Measurements from ENCODE around the gene MIEF1. TPM values are rescaled to one million over a fixed set of nuclear protein-coding genes. Genes with fewer than 3 reads are reported as not detected.

MIEF1 gene
- total RNA-seq, 2 experiments from 2014 or later: 19.8 to 20.4 TPM

- H3K4me3 ChIP-seq (ENCODE audit: low read length): no peak overlapping the region
- peaks cover 21% of the 10 kb centered on the region for H3K4me1 Mint-ChIP-seq (ENCODE audit: low read depth)
- H3K27ac ChIP-seq (ENCODE audit: low read depth in 1 of 2, low read length in 2 of 2): no peak overlapping the region
- H3K9me3 Mint-ChIP-seq: no peaks in the 10 kb centered on the region
- intact Hi-C loops (cut with DNase I, micrococcal nuclease): no loop called here
- H3K27me3 Mint-ChIP-seq: no peaks in the 10 kb centered on the region
- no peak overlapping the region for H3K27ac Mint-ChIP-seq
- no peak for DNase-seq
- no peaks in the 10 kb centered on the region for H3K4me1 ChIP-seq (ENCODE audit: insufficient read depth, low read length)
- ATAC-seq (ENCODE audit: poor library complexity): no peak
- peaks cover 93% of the 10 kb centered on the region for H3K36me3 ChIP-seq (ENCODE audit: insufficient read depth, low read length)
- TF ChIP-seq, protein P1, sequence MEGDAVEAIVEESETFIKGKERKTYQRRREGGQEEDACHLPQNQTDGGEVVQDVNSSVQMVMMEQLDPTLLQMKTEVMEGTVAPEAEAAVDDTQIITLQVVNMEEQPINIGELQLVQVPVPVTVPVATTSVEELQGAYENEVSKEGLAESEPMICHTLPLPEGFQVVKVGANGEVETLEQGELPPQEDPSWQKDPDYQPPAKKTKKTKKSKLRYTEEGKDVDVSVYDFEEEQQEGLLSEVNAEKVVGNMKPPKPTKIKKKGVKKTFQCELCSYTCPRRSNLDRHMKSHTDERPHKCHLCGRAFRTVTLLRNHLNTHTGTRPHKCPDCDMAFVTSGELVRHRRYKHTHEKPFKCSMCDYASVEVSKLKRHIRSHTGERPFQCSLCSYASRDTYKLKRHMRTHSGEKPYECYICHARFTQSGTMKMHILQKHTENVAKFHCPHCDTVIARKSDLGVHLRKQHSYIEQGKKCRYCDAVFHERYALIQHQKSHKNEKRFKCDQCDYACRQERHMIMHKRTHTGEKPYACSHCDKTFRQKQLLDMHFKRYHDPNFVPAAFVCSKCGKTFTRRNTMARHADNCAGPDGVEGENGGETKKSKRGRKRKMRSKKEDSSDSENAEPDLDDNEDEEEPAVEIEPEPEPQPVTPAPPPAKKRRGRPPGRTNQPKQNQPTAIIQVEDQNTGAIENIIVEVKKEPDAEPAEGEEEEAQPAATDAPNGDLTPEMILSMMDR (IDR thresholded peaks at IDR 0.05): no peak
- ChIA-PET CTCF (no interaction called here), POLR2A (no interaction called here)
- peaks cover 88% of the 10 kb centered on the region for H3K36me3 Mint-ChIP-seq (ENCODE audit: low read depth)
- H3K4me3 Mint-ChIP-seq: no peak overlapping the region
- H3K27me3 ChIP-seq (ENCODE audit: control insufficient read depth in 1 of 2, insufficient read depth in 2 of 2, low read length in 2 of 2): no peaks in the 10 kb centered on the region
- no peaks in the 10 kb centered on the region for H3K9me3 ChIP-seq (ENCODE audit: control insufficient read depth in 1 of 2, insufficient read depth in 1 of 2, low read length in 2 of 2)
These were observed 9.9 kb downstream of the MIEF1 start for GRCh38 chr22:39512026-39512425.

DNA sequence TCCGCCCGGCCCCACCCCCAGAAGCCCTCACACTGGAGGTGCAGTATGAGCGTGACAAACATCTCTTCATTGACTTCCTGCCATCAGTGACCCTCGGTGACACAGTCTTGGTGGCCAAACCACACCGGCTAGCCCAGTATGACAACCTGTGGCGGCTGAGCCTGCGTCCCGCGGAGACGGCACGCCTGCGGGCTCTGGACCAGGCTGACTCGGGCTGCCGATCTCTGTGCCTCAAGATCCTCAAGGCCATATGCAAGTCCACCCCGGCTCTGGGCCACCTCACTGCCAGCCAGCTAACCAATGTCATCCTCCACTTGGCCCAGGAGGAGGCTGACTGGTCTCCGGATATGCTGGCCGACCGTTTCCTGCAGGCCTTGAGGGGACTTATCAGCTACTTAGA, 11.7 kb downstream of the MIEF1 start:
- CTCF ChIA-PET: interaction anchor here (1.0 to 8.4 kb wide), 5 partner anchors 17 to 114 kb away, joined by 3 to 69 read pairs (median 4); partner anchors contain the start of genes RPS19BP1 and TAB1
- H3K4me3 Mint-ChIP-seq: no peak overlapping the region
- H3K9me3 Mint-ChIP-seq: no peaks in the 10 kb centered on the region
- Histone ChIP-seq H3K4me3 (ENCODE audit: low read length) (no peak overlapping the region), H3K4me1 (ENCODE audit: insufficient read depth, low read length) (peaks cover under 1% of the 10 kb centered on the region), H3K9me3 (ENCODE audit: control insufficient read depth in 1 of 2, insufficient read depth in 1 of 2, low read length in 2 of 2) (no peaks in the 10 kb centered on the region), H3K27me3 (ENCODE audit: control insufficient read depth in 1 of 2, insufficient read depth in 2 of 2, low read length in 2 of 2) (no peaks in the 10 kb centered on the region), H3K36me3 (ENCODE audit: insufficient read depth, low read length) (peaks cover 80% of the 10 kb centered on the region), H3K27ac (ENCODE audit: low read depth in 1 of 2, low read length in 2 of 2) (no peak overlapping the region)
- intact Hi-C loops (cut with DNase I, micrococcal nuclease): loop anchor here (1.0 to 2.0 kb wide), 2 partner anchors 15 to 170 kb away; no protein-coding TSS in a partner anchor
- H3K4me1 Mint-ChIP-seq (ENCODE audit: low read depth): peaks cover 13% of the 10 kb centered on the region
- no peaks in the 10 kb centered on the region for H3K27me3 Mint-ChIP-seq
- H3K27ac Mint-ChIP-seq: no peak overlapping the region
- peak in 1 of 14 experiments; percentile 20 for DNase-seq
- H3K36me3 Mint-ChIP-seq (ENCODE audit: low read depth): peaks cover 76% of the 10 kb centered on the region
- POLR2A ChIA-PET: interaction anchor here (1.7 kb wide), 1 partner anchor 15 kb away, joined by 5 read pairs; no protein-coding TSS in a partner anchor
- no peak for ATAC-seq (ENCODE audit: poor library complexity)
- TF ChIP-seq, protein P1 (IDR thresholded peaks at IDR 0.05): no peak

DNA sequence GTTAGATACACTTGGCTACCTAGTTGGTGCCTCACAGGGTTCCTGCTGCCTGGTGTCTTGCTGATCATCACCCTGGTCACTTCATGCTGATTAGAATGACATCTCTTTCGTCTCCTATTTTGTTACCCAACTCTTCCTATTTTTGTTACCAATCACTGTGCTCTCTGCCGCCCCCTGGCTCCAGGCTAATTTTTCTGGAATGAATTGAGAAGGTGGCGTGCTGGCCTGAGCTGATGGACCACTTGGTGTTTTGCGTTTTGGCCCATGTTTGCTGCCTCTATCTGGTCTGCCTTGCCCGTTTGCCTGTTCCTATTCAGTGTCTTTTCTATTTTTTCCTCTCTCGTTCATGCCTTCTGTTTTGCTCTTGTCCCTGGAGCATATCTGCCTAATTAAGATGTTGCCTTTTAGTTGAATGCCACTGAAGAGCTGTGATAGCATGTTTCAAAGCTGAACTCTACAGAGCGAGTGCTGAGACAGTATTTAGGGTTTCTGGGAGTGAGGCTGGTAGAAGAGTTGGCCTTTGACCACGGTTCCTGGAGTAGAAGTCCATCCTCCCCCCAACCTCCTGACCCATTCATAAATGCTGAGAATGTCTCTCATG, 12.4 kb downstream of the MIEF1 start:
- TF ChIP-seq, protein P1 (IDR thresholded peaks at IDR 0.05): peak; percentile 69
- peaks cover 76% of the 10 kb centered on the region for H3K36me3 Mint-ChIP-seq (ENCODE audit: low read depth)
- H3K9me3 Mint-ChIP-seq: no peaks in the 10 kb centered on the region
- no peaks in the 10 kb centered on the region for H3K9me3 ChIP-seq (ENCODE audit: control insufficient read depth in 1 of 2, insufficient read depth in 1 of 2, low read length in 2 of 2)
- H3K36me3 ChIP-seq (ENCODE audit: insufficient read depth, low read length): peaks cover 75% of the 10 kb centered on the region
- ATAC-seq (ENCODE audit: poor library complexity) (peak; percentile 58), DNase-seq (peak in 11 of 14 experiments; percentile 42 to 68 (median 51))
- POLR2A ChIA-PET: interaction anchor here (0.9 to 1.7 kb wide), 3 partner anchors 10 to 15 kb away, joined by 3 to 5 read pairs (median 3); no protein-coding TSS in a partner anchor
- no peak overlapping the region for H3K27ac ChIP-seq (ENCODE audit: low read depth in 1 of 2, low read length in 2 of 2)
- H3K4me1 Mint-ChIP-seq (ENCODE audit: low read depth): peaks cover 16% of the 10 kb centered on the region
- no peak overlapping the region for H3K4me3 Mint-ChIP-seq
- H3K4me1 ChIP-seq (ENCODE audit: insufficient read depth, low read length): peaks cover 8% of the 10 kb centered on the region
- intact Hi-C loops (cut with DNase I, micrococcal nuclease): loop anchor here (1.0 to 2.0 kb wide), 2 partner anchors 14 to 171 kb away; no protein-coding TSS in a partner anchor
- CTCF ChIA-PET: interaction anchor here (0.6 to 8.4 kb wide), 9 partner anchors 8 to 171 kb away, joined by 3 to 69 read pairs (median 4); partner anchors contain the start of genes RPS19BP1 and TAB1
- H3K27me3 ChIP-seq (ENCODE audit: control insufficient read depth in 1 of 2, insufficient read depth in 2 of 2, low read length in 2 of 2): no peaks in the 10 kb centered on the region
- H3K4me3 ChIP-seq (ENCODE audit: low read length): no peak overlapping the region
- H3K27ac Mint-ChIP-seq: peak overlapping the region; percentile 4
- no peaks in the 10 kb centered on the region for H3K27me3 Mint-ChIP-seq
